ENCODE measurements around the gene ALKBH6.

- TF ChIP-seq CTCF (IDR thresholded peaks at IDR 0.05) (no peak), POLR2A (IDR thresholded peaks at IDR 0.05) (no peak)
Measured at GRCh38 chr19:35966771-35967170, 47.2 kb downstream of the ALKBH6 start.
